Myocyte (in vitro differentiated cells): ENCODE measurements around the gene UPP1. TPM values are rescaled to one million over a fixed set of nuclear protein-coding genes. Genes with fewer than 3 reads are reported as not detected.
"Not testable (repeated sequence)": the region's sequence is repeated elsewhere in the genome, so short reads cannot be mapped to it uniquely, and the experiment has no call there.

Experiments
- DNase-seq: peaks from one replicate; pipeline ENCODE4 v3.0.0-alpha.2; 2012; ENCODE audit warnings: low read depth
- polyA plus RNA-seq: library from polyadenylated mRNA; unstranded; fragments of >200 nt; gene quantifications from one replicate; pipeline ENCODE4 v1.2.1, GENCODE V29; 2012; ENCODE audit warnings: missing spikeins
- total RNA-seq: library from RNA; depleted of rRNA; stranded (reverse); fragments of >200 nt; gene quantifications from 2 replicates; pipeline ENCODE4 v1.2.3, GENCODE V29; 2014

Gene UPP1
- 7.5 and 7.7 TPM in 2 replicates for total RNA-seq
- polyA plus RNA-seq: 38.5 TPM

- DNase-seq: no peak
Observed at GRCh38 chr7:48089046-48090003, at the start of gene UPP1. Gene UPP1 (plus strand): TSS chr7:48089265. CDS start chr7:48094784, 5,519 bp downstream.

DNA sequence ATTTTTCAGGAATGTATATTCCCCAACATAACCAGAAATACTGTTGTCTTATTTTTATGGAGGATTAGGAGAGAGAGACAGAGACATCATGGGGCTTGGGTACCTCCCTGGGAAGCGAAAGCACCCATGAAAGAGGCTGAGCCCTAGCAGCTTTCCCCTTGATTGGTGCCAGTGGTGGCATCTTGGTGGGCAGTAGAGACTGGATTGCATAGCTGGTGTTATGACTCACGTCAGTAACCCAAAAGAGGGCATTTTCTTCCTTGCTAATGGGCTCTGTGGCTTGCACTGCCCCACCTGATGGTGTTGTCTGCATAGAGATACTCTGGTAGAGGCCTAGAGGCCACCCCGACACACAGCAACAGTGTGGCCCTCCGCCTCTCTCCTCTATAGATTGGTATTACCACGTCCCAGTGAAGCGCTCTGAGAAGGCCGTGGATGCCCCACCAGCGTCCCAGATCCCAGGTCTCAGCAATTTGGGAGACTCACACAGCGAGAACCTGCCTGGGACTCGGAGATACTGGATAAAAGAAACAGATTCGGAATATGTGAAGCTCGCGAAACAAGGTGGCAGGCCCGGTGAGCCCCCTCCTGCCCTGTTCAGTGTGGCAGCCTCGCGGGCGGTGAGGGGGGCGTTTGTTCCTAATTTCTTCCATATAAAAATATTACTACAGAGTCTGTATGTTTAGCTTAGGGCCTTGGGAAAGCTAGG is 48.0 kb upstream of the UPP1 start:
- DNase-seq: peak; percentile 22

DNA sequence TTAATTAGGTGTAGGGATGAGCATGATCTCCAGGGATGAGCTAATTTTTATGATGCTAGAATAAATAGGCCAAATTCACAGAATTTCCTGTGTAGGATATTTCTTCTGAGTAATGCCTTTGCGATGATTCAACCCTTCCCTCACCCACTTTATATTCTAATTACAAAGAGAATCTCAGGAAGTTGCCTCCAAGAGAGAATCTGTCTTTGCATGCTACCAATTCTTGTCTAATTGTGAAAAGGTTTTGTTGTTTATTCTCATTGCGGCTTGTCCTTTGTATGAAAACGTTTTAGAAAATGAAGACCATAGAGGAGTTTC is 47.5 kb upstream of the UPP1 start:
- peak; percentile 21 for DNase-seq

GRCh38 chr7:48042216-48042615 is 46.8 kb upstream of the UPP1 start:
- DNase-seq: no peak

GRCh38 chr7:48042636-48043035 is 46.4 kb upstream of the UPP1 start:
- DNase-seq: no peak

- no peak for DNase-seq
Observed at GRCh38 chr7:48045195-48045765, 43.8 kb upstream of the UPP1 start.

DNA sequence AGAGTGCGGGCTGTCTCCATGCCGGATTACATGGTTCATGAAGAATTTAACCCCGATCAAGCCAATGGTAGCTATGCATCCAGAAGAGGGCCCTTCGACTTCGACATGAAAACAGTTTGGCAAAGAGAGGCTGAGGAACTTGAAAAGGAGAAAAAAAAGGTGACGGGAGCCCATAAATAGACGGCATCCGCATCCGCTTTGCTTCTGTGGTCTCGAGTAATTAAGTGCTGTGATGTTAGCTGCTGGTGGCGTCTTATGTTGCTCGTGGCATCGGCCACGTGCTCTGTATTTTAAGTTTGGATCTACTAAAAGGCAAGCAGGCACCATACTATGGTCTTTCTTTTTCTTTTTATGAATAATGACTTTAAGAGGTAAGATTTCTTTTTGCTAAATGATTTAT is 42.6 kb upstream of the UPP1 start:
- no peak for DNase-seq

GRCh38 chr7:48048113-48048512 is 41.0 kb upstream of the UPP1 start:
- no peak for DNase-seq

- no peak for DNase-seq
Observed at GRCh38 chr7:48049850-48050249, 39.2 kb upstream of the UPP1 start.

- peak; percentile 50 for DNase-seq
Observed at GRCh38 chr7:48052748-48053147, 36.3 kb upstream of the UPP1 start.

GRCh38 chr7:48053736-48054135 is 35.3 kb upstream of the UPP1 start:
- no peak for DNase-seq

DNA sequence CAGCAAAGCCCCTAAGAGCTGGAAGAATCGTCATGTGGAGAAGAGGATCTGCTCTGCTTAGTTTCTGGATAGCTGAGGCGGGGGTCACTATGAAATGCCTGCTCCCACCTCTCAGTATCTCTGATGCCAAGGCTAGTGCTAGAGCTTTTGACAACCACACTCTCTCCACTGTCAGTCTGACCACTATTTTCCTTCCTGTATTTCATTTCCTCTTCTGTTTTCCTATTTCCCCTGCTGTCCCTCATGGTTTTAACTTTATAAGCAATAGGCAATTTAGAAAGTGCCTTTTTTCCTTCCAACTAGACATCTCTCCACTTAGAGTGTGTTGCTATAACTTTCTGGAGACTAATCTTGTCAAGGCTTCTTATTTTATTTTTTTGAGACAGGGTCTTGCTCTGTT is 30.1 kb upstream of the UPP1 start:
- no peak for DNase-seq

DNA sequence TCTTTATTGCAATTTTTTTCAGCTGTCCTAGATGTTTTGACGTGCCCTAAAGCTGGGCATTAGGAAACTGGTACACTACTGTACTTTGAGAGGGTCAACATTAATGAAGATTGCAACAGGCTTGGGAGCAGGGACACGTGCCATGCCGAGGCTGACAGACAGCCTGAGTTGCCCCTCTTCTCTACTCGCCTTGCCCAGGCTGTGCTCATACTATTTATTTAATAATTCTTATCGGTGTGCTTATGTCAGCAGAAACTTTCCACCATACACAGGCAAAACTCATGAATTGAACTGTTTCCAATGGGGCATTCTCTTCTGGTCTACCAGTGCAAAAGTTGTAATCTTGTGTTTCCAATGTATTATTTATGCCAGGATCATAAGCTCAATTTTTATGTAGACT is 29.4 kb upstream of the UPP1 start:
- DNase-seq: no peak

DNA sequence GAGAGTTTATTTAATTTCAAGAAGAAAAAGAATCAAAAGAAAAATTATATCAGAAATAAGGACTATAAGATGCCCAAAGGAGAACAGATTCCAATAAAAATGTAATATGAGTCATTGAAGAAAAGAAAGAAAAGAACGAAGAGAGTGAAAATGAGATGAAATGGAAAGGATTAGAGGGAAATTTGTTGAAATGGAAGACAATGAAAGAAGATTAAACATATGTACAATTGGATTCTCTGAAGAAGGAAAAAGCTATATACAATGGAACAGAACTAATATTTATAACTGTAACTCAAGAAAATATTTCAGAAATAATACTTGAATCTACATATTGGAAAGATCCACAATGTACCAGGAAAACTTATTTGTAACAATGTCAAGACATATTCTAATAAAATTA is 25.1 kb upstream of the UPP1 start:
- DNase-seq: no peak

DNA sequence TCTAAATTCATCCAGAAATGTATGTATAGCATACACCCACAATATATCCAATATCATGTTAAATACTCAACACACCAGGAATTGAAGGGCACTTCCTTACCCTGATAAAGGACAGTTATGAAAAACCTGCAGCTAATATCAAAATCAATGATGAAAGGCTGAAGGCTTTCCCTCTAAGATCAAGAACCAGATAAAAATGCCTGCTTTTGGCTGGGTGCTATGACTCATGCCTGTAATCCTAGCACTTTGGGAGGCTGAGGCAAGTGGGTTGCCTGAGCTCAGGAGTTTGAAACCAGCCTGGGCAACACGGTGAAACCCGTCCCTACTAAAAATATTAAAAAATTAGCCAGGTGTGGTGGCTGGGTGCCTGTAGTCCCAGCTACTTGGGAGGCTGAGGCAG is 21.6 kb upstream of the UPP1 start:
- no peak for DNase-seq

DNA sequence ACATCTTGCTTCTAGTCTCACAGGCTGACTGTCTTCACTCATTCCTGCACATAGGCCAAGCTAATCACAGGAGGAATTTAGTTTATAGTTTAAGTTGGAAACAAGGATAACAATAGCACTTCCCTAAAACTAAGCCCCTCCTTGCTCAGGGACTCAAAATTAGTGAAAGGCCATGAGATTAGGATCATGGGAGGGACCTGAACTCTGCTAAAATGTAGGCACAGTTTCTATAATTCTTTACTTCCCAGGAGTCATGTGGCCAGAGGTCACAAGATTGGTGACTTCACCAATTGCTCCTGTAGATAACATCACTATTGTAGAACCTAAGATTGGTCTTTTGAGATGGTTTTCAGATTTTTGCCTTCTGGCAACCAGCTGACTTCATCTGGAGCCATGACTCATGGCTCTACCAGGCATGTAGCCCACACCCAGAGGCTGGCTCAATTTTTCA is 14.8 kb upstream of the UPP1 start:
- peak; percentile 28 for DNase-seq

GRCh38 chr7:48077423-48077822 is 11.6 kb upstream of the UPP1 start:
- DNase-seq: no peak

DNA sequence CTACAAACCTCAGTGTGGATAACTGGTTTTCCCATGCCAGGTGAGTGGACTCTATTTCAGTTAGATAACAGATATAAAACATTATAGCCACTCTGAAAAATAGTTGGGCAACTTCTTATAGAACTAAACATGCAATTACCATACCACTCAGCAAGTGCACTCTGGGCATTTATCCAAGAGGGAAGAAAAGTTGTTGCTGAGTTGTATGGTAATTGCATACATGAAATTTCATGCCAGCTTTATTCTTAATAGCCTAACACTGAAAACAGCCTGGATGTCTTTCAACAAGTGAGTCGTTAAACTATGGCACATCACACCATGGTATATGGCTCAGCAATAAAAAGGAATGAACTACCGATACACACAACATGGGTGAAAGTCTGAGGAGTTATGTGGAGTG is 10.6 kb upstream of the UPP1 start:
- no peak for DNase-seq

DNA sequence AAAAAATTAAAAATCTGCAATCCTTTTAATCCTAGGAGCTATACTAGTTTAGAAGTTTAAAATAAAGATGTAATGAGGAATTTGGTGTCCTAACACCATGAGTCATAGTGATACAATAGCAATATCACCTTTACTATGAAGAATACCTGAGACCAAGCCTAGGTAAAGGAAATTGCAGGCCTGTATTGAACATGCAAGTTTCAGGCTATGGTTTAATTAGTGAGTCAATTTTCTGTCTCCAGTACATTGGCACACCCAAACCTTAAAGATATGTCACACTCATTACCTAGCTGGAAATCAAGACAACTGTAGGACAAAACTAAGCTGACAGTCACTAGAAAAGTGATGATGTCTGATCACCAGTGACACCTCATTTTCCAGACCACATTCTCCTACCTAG is 6.7 kb upstream of the UPP1 start:
- DNase-seq: not testable (repeated sequence)

- peak; percentile 90 for DNase-seq
Observed at GRCh38 chr7:48083114-48083830, 5.8 kb upstream of the UPP1 start.

GRCh38 chr7:48084727-48085432 is 4.2 kb upstream of the UPP1 start:
- DNase-seq: peak; percentile 100
